Activated CD8-positive, alpha-beta T cell treated with anti-CD3 and anti-CD28 coated beads, Interleukin-2, amount 10 ng/mL, durations not matched to agents 7 days and 5 days (primary cell): ENCODE data around the gene PLEKHG4. TPM values are rescaled to one million over a fixed set of nuclear protein-coding genes. Genes with fewer than 3 reads are reported as not detected.
A peak's percentile ranks its signal among the peaks of the same experiment; 100 is the strongest.

Source experiments
- ATAC-seq: fragments of 150-1000 bp; cut with Tn5 transposase; one replicate; pipeline ENCODE4 v1.10.0; 2021; ENCODE audit warnings: moderate library complexity
- CTCF ChIA-PET: fragments of 350-600 bp; sonication (Branson Sonifier 250); formaldehyde crosslinking; loops from one replicate; lab custom pipeline; 2021; ENCODE audit warnings: antibody characterized with exemption; lab: Charles Lee
- POLR2A ChIA-PET: fragments of 350-600 bp; sonication (Branson Sonifier 250); formaldehyde crosslinking; loops from one replicate; lab custom pipeline; 2021; ENCODE audit warnings: antibody characterized with exemption; lab: Charles Lee
- DNase-seq: peaks from one replicate; pipeline ENCODE4 v3.0.0-alpha.2; 2020
- H3K27ac Mint-ChIP-seq: one replicate; pipeline ENCODE4 v1.8.0; 2021; ENCODE audit warnings: mild to moderate bottlenecking, mixed read lengths
- H3K27me3 Mint-ChIP-seq: one replicate; pipeline ENCODE4 v1.8.0; 2021; ENCODE audit warnings: low read depth, mixed read lengths
- H3K36me3 Mint-ChIP-seq: one replicate; pipeline ENCODE4 v1.8.0; 2021; ENCODE audit warnings: low read depth, mixed read lengths
- H3K4me1 Mint-ChIP-seq: one replicate; pipeline ENCODE4 v1.8.0; 2021; ENCODE audit warnings: low read depth, mixed read lengths
- H3K4me3 Mint-ChIP-seq: one replicate; pipeline ENCODE4 v1.8.0; 2021; ENCODE audit warnings: mild to moderate bottlenecking, mixed read lengths
- H3K9me3 Mint-ChIP-seq: one replicate; pipeline ENCODE4 v1.8.0; 2022; ENCODE audit warnings: mixed read lengths; ENCODE audit not compliant: insufficient read depth
- total RNA-seq, 2 experiments: library from RNA; stranded (reverse); gene quantifications; one replicate each; pipeline ENCODE4 v1.2.3, GENCODE V29; 2021

Gene PLEKHG4
- total RNA-seq, 2 experiments from 2014 or later: 13.6 to 16.3 TPM

DNA sequence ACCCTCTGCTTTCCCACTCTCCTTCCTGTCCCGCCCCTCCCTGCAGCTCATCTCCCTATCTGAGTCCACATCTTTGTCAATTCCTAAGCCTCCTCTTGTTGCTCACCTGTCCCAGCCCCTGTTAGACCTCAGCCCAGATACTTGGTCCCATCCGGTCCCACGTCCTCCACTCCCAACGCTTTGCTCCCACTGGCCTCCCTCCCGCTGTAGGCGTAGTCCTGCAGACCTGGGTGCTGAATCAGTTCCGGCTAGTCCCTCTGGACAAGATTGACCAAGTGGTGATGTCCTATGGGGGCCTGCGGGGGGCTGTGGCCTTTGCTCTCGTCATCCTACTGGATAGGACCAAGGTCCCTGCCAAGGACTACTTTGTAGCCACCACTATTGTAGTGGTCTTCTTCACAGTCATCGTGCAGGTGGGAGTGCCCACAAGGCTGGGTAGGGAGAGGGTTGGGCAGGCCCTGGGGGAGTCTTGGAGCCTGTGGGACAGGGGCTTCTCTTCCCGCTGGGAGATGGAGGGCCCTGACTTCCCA, 22.6 kb upstream of the PLEKHG4 start:
- CTCF ChIA-PET: no interaction called here
- no peaks in the 10 kb centered on the region for H3K9me3 Mint-ChIP-seq

GRCh38 chr16:67257486-67258160, 21.7 kb upstream of the PLEKHG4 start:
- no peaks in the 10 kb centered on the region for H3K36me3 Mint-ChIP-seq
- POLR2A ChIA-PET: no interaction called here

More for the DNA sequence above, 22.6 kb upstream of the PLEKHG4 start:
- H3K4me1 Mint-ChIP-seq: no peaks in the 10 kb centered on the region
- no peak for ATAC-seq
- POLR2A ChIA-PET: no interaction called here
- H3K27ac Mint-ChIP-seq: no peak overlapping the region
- H3K27me3 Mint-ChIP-seq: no peaks in the 10 kb centered on the region
- DNase-seq: no peak
- no peaks in the 10 kb centered on the region for H3K36me3 Mint-ChIP-seq
- H3K4me3 Mint-ChIP-seq: no peak overlapping the region

GRCh38 chr16:67258161-67258835, 21.0 kb upstream of the PLEKHG4 start:
- no peak for DNase-seq
- Mint-ChIP-seq H3K36me3 (no peaks in the 10 kb centered on the region), H3K27me3 (no peaks in the 10 kb centered on the region), H3K9me3 (no peaks in the 10 kb centered on the region), H3K4me3 (no peak overlapping the region), H3K27ac (no peak overlapping the region), H3K4me1 (no peaks in the 10 kb centered on the region)
- ATAC-seq: no peak
- CTCF ChIA-PET: interaction anchor here (0.8 to 1.0 kb wide), 2 partner anchors 9 to 20 kb away, joined by 3 read pairs; partner anchors contain the start of gene SLC9A5
- POLR2A ChIA-PET: no interaction called here

More at GRCh38 chr16:67257486-67258160, 21.7 kb upstream of the PLEKHG4 start:
- H3K9me3 Mint-ChIP-seq: no peaks in the 10 kb centered on the region
- no peak overlapping the region for H3K27ac Mint-ChIP-seq
- DNase-seq (no peak), ATAC-seq (no peak)
- no peak overlapping the region for H3K4me3 Mint-ChIP-seq
- CTCF ChIA-PET: interaction anchor here (1.0 kb wide), 1 partner anchor 21 kb away, joined by 3 read pairs; no protein-coding TSS in a partner anchor
- H3K4me1 Mint-ChIP-seq: no peaks in the 10 kb centered on the region
- no peaks in the 10 kb centered on the region for H3K27me3 Mint-ChIP-seq

DNA sequence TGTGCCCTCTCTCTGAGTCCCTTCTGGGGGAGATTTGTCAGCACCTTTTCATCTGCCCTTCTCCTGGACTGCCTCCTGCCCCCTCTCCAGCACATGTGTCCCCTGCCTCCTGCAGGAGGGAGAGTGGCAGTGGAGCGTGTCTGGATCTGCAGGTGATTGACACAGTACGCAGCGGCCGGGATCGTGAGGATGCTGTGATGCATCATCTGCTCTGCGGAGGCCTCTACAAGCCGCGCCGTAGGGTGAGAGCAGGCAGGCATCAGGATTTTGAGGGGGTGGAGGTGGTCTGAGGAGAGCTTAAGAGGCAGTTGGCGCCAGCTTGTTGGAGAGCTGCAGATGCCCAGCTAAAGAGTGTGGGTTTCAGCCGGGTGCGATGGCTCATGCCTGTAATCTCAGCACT, 19.6 kb upstream of the PLEKHG4 start:
- ChIA-PET CTCF (interaction anchor here (0.9 to 2.6 kb wide), 9 partner anchors 10 to 299 kb away, joined by 3 to 34 read pairs (median 6); partner anchors contain the start of genes CES3, KCTD19 and LRRC36), POLR2A (no interaction called here)
- H3K36me3 Mint-ChIP-seq: no peaks in the 10 kb centered on the region
- no peaks in the 10 kb centered on the region for H3K4me1 Mint-ChIP-seq
- ATAC-seq: no peak
- H3K27ac Mint-ChIP-seq: no peak overlapping the region
- no peaks in the 10 kb centered on the region for H3K9me3 Mint-ChIP-seq
- no peaks in the 10 kb centered on the region for H3K27me3 Mint-ChIP-seq
- H3K4me3 Mint-ChIP-seq: no peak overlapping the region
- no peak for DNase-seq

- no peaks in the 10 kb centered on the region for H3K36me3 Mint-ChIP-seq
- H3K4me3 Mint-ChIP-seq: no peak overlapping the region
- ATAC-seq (peak; percentile 54), DNase-seq (peak; percentile 51)
- H3K27ac Mint-ChIP-seq: no peak overlapping the region
- no peaks in the 10 kb centered on the region for H3K9me3 Mint-ChIP-seq
- no peaks in the 10 kb centered on the region for H3K4me1 Mint-ChIP-seq
- CTCF ChIA-PET: interaction anchor here (0.7 to 2.6 kb wide), 27 partner anchors 9 to 357 kb away, joined by 3 to 34 read pairs (median 4); partner anchors contain the start of genes CES3, FHOD1, KCTD19 and LRRC36
- H3K27me3 Mint-ChIP-seq: no peaks in the 10 kb centered on the region
- POLR2A ChIA-PET: no interaction called here
Observed at GRCh38 chr16:67260426-67261063, 18.8 kb upstream of the PLEKHG4 start.

DNA sequence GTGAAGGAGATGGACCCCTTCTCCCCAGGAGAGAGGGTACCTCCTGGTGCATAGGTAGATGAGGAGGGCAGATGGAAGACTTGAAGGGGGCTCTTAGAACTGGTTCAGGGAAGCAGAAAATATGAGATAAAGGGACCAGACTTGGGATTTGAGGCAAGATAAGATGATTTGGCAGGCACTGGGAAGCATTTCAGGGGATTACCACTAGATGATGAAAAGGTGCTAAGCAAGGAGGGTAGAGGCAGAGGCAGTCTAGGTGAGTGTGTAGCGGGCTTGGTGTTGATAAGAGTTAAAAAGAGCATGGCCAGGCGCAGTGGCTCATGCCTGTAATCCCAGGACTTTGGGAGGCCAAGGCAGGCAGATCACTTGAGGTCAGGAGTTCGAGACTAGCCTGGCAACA, 16.1 kb upstream of the PLEKHG4 start:
- H3K4me3 Mint-ChIP-seq: no peak overlapping the region
- no peaks in the 10 kb centered on the region for H3K4me1 Mint-ChIP-seq
- DNase-seq (no peak), ATAC-seq (no peak)
- no peaks in the 10 kb centered on the region for H3K36me3 Mint-ChIP-seq
- ChIA-PET POLR2A (no interaction called here), CTCF (interaction anchor here (1.6 kb wide), 1 partner anchor 165 kb away, joined by 3 read pairs; no protein-coding TSS in a partner anchor)
- H3K27ac Mint-ChIP-seq: no peak overlapping the region
- H3K9me3 Mint-ChIP-seq: no peaks in the 10 kb centered on the region
- no peaks in the 10 kb centered on the region for H3K27me3 Mint-ChIP-seq

GRCh38 chr16:67264277-67264676, 15.1 kb upstream of the PLEKHG4 start:
- Mint-ChIP-seq H3K4me1 (no peaks in the 10 kb centered on the region), H3K36me3 (no peaks in the 10 kb centered on the region), H3K27ac (no peak overlapping the region), H3K9me3 (no peaks in the 10 kb centered on the region), H3K27me3 (no peaks in the 10 kb centered on the region), H3K4me3 (no peak overlapping the region)
- ATAC-seq (no peak), DNase-seq (no peak)
- ChIA-PET POLR2A (interaction anchor here (1.2 kb wide), 1 partner anchor 21 kb away, joined by 3 read pairs; no protein-coding TSS in a partner anchor), CTCF (interaction anchor here (1.6 to 2.3 kb wide), 2 partner anchors 16 to 164 kb away, joined by 3 to 5 read pairs; partner anchors contain the start of gene SLC9A5)

DNA sequence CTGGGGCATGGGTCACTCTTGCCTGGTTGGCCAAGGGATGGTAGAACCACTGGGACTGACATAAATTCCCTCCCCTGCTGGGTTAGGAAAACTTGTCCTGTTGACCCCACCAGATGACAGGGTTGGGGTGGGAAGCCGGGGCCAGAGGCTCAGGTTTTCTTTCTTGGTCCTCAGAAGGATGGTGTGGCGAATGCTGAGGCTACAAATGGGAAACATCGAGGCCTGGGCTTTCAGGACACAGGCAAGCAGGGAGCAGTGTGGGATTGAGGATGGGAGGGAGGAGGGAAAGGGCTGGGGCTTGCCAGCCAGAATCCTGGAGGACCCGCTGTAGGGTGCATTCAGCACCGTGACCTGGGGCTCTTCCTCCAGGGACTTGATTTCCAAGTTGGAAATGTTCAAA, 14.5 kb upstream of the PLEKHG4 start:
- no peaks in the 10 kb centered on the region for H3K9me3 Mint-ChIP-seq
- CTCF ChIA-PET: interaction anchor here (1.5 to 2.3 kb wide), 4 partner anchors 14 to 216 kb away, joined by 3 to 5 read pairs (median 4); partner anchors contain the start of genes ATP6V0D1 and SLC9A5
- no peaks in the 10 kb centered on the region for H3K36me3 Mint-ChIP-seq
- ATAC-seq (no peak), DNase-seq (no peak)
- no peak overlapping the region for H3K27ac Mint-ChIP-seq
- H3K4me3 Mint-ChIP-seq: no peak overlapping the region
- no peaks in the 10 kb centered on the region for H3K4me1 Mint-ChIP-seq
- H3K27me3 Mint-ChIP-seq: no peaks in the 10 kb centered on the region
- POLR2A ChIA-PET: interaction anchor here (1.2 kb wide), 1 partner anchor 21 kb away, joined by 3 read pairs; no protein-coding TSS in a partner anchor

- ATAC-seq: no peak
- CTCF ChIA-PET: interaction anchor here (1.5 to 2.3 kb wide), 3 partner anchors 13 to 215 kb away, joined by 3 to 5 read pairs (median 5); partner anchors contain the start of genes ATP6V0D1 and SLC9A5
- Mint-ChIP-seq H3K9me3 (no peaks in the 10 kb centered on the region), H3K4me1 (no peaks in the 10 kb centered on the region), H3K4me3 (no peak overlapping the region), H3K36me3 (no peaks in the 10 kb centered on the region), H3K27ac (no peak overlapping the region), H3K27me3 (no peaks in the 10 kb centered on the region)
- DNase-seq: no peak
- POLR2A ChIA-PET: no interaction called here
Observed at GRCh38 chr16:67265834-67266233, 13.5 kb upstream of the PLEKHG4 start.

DNA sequence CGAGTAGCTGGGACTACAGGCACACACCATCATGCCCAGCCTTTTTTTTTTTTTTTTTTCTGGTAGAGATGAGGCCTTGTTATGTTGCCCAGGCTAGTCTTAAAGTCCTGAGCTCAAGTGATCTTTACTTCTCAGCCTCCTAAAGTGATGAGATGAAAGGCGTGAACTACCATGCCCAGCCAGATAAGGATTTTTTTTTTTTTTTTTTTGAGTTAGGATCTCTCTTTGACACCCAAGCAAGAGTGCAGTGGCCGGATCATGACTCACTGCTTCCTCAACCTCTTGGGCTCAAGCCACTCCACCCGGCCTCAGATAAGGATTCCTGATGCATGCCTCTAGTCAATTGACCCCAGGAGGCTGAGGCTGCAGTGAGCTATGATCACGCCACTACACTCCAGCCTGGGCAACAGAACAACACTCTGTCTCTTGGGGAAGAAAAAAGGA, 11.2 kb upstream of the PLEKHG4 start:
- CTCF ChIA-PET: interaction anchor here (0.8 kb wide), 1 partner anchor 71 kb away, joined by 4 read pairs; no protein-coding TSS in a partner anchor

GRCh38 chr16:67269766-67270165, 9.6 kb upstream of the PLEKHG4 start:
- Mint-ChIP-seq H3K4me1 (no peaks in the 10 kb centered on the region), H3K9me3 (no peaks in the 10 kb centered on the region), H3K27ac (no peak overlapping the region), H3K36me3 (peaks cover 7% of the 10 kb centered on the region), H3K4me3 (no peak overlapping the region), H3K27me3 (no peaks in the 10 kb centered on the region)
- POLR2A ChIA-PET: interaction anchor here (1.5 kb wide), 1 partner anchor 22 kb away, joined by 4 read pairs; the partner anchor contains the start of gene FHOD1
- CTCF ChIA-PET: interaction anchor here (0.9 to 1.7 kb wide), 4 partner anchors 9 to 70 kb away, joined by 3 to 9 read pairs (median 5); no protein-coding TSS in a partner anchor
- DNase-seq (no peak), ATAC-seq (no peak)

More for the DNA sequence above, 11.2 kb upstream of the PLEKHG4 start:
- H3K36me3 Mint-ChIP-seq: peaks cover 5% of the 10 kb centered on the region
- H3K4me1 Mint-ChIP-seq: no peaks in the 10 kb centered on the region
- ATAC-seq: no peak
- DNase-seq: no peak
- no peak overlapping the region for H3K27ac Mint-ChIP-seq
- H3K4me3 Mint-ChIP-seq: no peak overlapping the region
- no peaks in the 10 kb centered on the region for H3K27me3 Mint-ChIP-seq
- no peaks in the 10 kb centered on the region for H3K9me3 Mint-ChIP-seq
- POLR2A ChIA-PET: interaction anchor here (0.8 kb wide), 1 partner anchor 343 kb away, joined by 3 read pairs; the partner anchor contains the start of gene RRAD
